Neuronal stem cell (in vitro differentiated cells): ENCODE results near the gene KDSR.
A peak's percentile ranks its signal among the peaks of the same experiment; 100 is the strongest.

Source experiments
- DNase-seq: peaks from one replicate; pipeline ENCODE4 v3.0.0-alpha.2; 2013; ENCODE audit warnings: low spot score
- H2AFZ ChIP-seq: one replicate; pipeline ENCODE4 v1.6.1; 2013; ENCODE audit warnings: mild to moderate bottlenecking, low read length, inconsistent platforms
- H2AK5ac ChIP-seq: 2 replicates; pipeline ENCODE4 v1.6.1; 2013; ENCODE audit warnings: low read depth, mild to moderate bottlenecking, inconsistent platforms, low read length, moderate library complexity, mixed read lengths
- H2BK120ac ChIP-seq: 2 replicates; pipeline ENCODE4 v1.6.1; 2013; ENCODE audit warnings: low read depth, mild to moderate bottlenecking, inconsistent platforms, low read length, moderate library complexity, mixed read lengths
- H2BK12ac ChIP-seq: one replicate; pipeline ENCODE4 v1.6.1; 2013; ENCODE audit warnings: low read length, inconsistent platforms
- H2BK15ac ChIP-seq: 2 replicates; pipeline ENCODE4 v1.6.1; 2013; ENCODE audit warnings: mild to moderate bottlenecking, low read length, inconsistent platforms, mixed read lengths
- H2BK5ac ChIP-seq: one replicate; pipeline ENCODE4 v1.6.1; 2013; ENCODE audit warnings: inconsistent platforms, mild to moderate bottlenecking, low read length, moderate library complexity
- H3K14ac ChIP-seq: one replicate; pipeline ENCODE4 v1.6.1; 2013; ENCODE audit warnings: low read length, inconsistent platforms
- H3K18ac ChIP-seq: 2 replicates; pipeline ENCODE4 v1.6.1; 2013; ENCODE audit warnings: low read length, inconsistent platforms
- H3K23ac ChIP-seq: 2 replicates; pipeline ENCODE4 v1.6.1; 2013; ENCODE audit warnings: low read depth, mild to moderate bottlenecking, mixed read lengths, low read length, inconsistent platforms; ENCODE audit not compliant: poor library complexity
- H3K27ac ChIP-seq: replicated peaks from 3 replicates; pipeline ENCODE4 v1.5.1; 2013; ENCODE audit warnings: low read length, inconsistent platforms
- H3K27me3 ChIP-seq, 3 experiments: 2 replicates each; pipeline ENCODE4 v1.6.1; 2013; ENCODE audit warnings: low read length in 3 of 3, mild to moderate bottlenecking in 2 of 3, inconsistent platforms in 1 of 3, low read depth in 1 of 3, mixed read lengths in 1 of 3, moderate library complexity in 1 of 3; ENCODE audit not compliant: control insufficient read depth in 3 of 3, insufficient read depth in 3 of 3
- H3K36me3 ChIP-seq, 2 donors: replicated peaks in 1 of 2; 2 replicates each; pipeline ENCODE4 v1.6.1; 2013; ENCODE audit warnings: low read length in 2 of 2; ENCODE audit not compliant: control insufficient read depth in 2 of 2, insufficient read depth in 2 of 2
- H3K4ac ChIP-seq: 2 replicates; pipeline ENCODE4 v1.6.1; 2013; ENCODE audit warnings: inconsistent platforms, mild to moderate bottlenecking, low read length, moderate library complexity
- H3K4me1 ChIP-seq, 2 donors: 1 replicate in 1 of 2; 2 replicates in 1 of 2; pipeline ENCODE4 v1.6.1; 2013; ENCODE audit warnings: low read length in 2 of 2, low read depth in 1 of 2; ENCODE audit not compliant: control insufficient read depth in 2 of 2, insufficient read depth in 1 of 2
- H3K4me2 ChIP-seq: one replicate; pipeline ENCODE4 v1.6.1; 2013; ENCODE audit warnings: mild to moderate bottlenecking, low read length, inconsistent platforms; ENCODE audit not compliant: insufficient read depth, poor library complexity, severe bottlenecking
- H3K4me3 ChIP-seq, 2 donors: 2 replicates each; pipeline ENCODE4 v1.5.1; 2013; ENCODE audit warnings: low read length in 2 of 2, mild to moderate bottlenecking in 2 of 2, inconsistent platforms in 1 of 2, moderate library complexity in 1 of 2
- H3K79me1 ChIP-seq: one replicate; pipeline ENCODE4 v1.6.1; 2013; ENCODE audit warnings: low read depth, mild to moderate bottlenecking, inconsistent platforms, low read length, moderate library complexity
- H3K9ac ChIP-seq: one replicate; pipeline ENCODE4 v1.6.1; 2013; ENCODE audit warnings: mild to moderate bottlenecking, low read depth, low read length, inconsistent platforms; ENCODE audit not compliant: poor library complexity
- H3K9me3 ChIP-seq, 2 donors: replicated peaks in 1 of 2; 2 replicates each; pipeline versions ENCODE3 to v1.6.1; 2013; ENCODE audit warnings: low read length in 2 of 2, mild to moderate bottlenecking in 2 of 2, inconsistent platforms in 1 of 2, low read depth in 1 of 2, mixed read lengths in 1 of 2, moderate library complexity in 1 of 2; ENCODE audit not compliant: control insufficient read depth in 2 of 2, insufficient read depth in 1 of 2
- H4K8ac ChIP-seq: one replicate; pipeline ENCODE4 v1.6.1; 2013; ENCODE audit warnings: low read depth, mild to moderate bottlenecking, inconsistent platforms, low read length, moderate library complexity
- H4K91ac ChIP-seq: one replicate; pipeline ENCODE4 v1.6.1; 2013; ENCODE audit warnings: low read length, low read depth, mild to moderate bottlenecking, inconsistent platforms; ENCODE audit not compliant: poor library complexity
- WGBS, 2 donors: extraction: QIAGEN DNeasy Blood & Tissue Kit; methylation state at CpG; one replicate each; pipeline ENCODE4 v1.1.7; 2013; ENCODE audit warnings: missing lambda C conversion rate in 2 of 2, mixed read lengths in 1 of 2; ENCODE audit not compliant: insufficient read length in 2 of 2, insufficient replicate concordance in 1 of 2; ENCODE audit errors: extremely low coverage in 2 of 2; 5-methylcytosine and 5-hydroxymethylcytosine counted together

The KDSR gene

GRCh38 chr18:63339920-63340484 is 27.0 kb downstream of the KDSR start:
- H3K4me2 ChIP-seq: no peak overlapping the region
- H3K18ac ChIP-seq: no peak overlapping the region
- no peaks in the 10 kb centered on the region for H3K27me3 ChIP-seq
- H4K91ac ChIP-seq: no peak overlapping the region
- H3K4me3 ChIP-seq: no peak overlapping the region
- H2BK5ac ChIP-seq: no peak overlapping the region
- H2AFZ ChIP-seq: no peak overlapping the region
- no peak overlapping the region for H3K9ac ChIP-seq
- no peak overlapping the region for H4K8ac ChIP-seq
- H3K23ac ChIP-seq: no peak overlapping the region
- H3K36me3 ChIP-seq: peaks cover 21 to 96% of the 10 kb centered on the region in 2 donors
- H2BK120ac ChIP-seq: no peak overlapping the region
- H3K4me1 ChIP-seq: no peaks in the 10 kb centered on the region
- no CpG with 5 or more reads among the region's 4 CpGs for WGBS, 2 donors
- H3K9me3 ChIP-seq: no peaks in the 10 kb centered on the region
- H2BK15ac ChIP-seq: no peak overlapping the region
- no peak overlapping the region for H3K27ac ChIP-seq
- H3K79me1 ChIP-seq: no peaks in the 10 kb centered on the region
- no peak overlapping the region for H2BK12ac ChIP-seq
- no peak overlapping the region for H2AK5ac ChIP-seq
- DNase-seq: peak; percentile 59
- no peak overlapping the region for H3K14ac ChIP-seq
- no peak overlapping the region for H3K4ac ChIP-seq

DNA sequence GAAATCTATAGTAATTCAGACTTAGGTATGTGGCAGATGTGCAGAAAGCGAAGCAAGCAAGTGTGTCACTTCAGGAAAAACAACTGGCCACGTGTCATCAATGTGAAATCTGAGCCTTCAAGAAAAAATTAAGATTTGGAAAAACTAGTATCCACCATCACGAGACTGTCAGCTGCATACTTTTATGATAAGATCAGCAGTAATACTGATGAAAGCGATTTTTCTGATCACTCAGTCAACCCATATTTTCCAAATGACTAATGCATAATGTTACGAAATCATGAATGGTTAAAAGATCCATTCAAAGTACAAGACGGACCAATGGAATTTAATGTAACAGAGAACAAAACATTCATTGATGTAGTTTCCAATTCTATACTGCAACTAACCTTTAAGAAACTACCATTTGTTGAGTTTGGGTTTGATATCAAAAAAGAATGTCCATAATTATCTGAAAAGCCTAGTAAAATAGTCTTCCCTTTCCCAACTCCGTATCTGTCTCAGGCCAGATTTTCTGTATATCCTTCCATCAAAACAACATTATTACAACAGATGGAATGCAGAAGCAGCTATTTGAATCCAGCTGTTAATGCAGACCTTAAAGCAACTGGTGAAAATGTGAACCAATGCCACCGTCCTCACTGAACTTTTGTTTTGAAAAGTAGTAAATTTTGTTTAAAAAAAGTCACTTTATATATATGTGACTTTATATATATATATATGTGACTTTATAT is 30.5 kb downstream of the KDSR start:
- H2BK5ac ChIP-seq: no peak overlapping the region
- no peak overlapping the region for H3K4me3 ChIP-seq
- DNase-seq: no peak
- H2AFZ ChIP-seq: no peak overlapping the region
- H2BK120ac ChIP-seq: no peak overlapping the region
- no peaks in the 10 kb centered on the region for H3K79me1 ChIP-seq
- no peaks in the 10 kb centered on the region for H3K4me1 ChIP-seq
- no peak overlapping the region for H3K4ac ChIP-seq
- no peak overlapping the region for H2BK15ac ChIP-seq
- no peak overlapping the region for H3K4me2 ChIP-seq
- H4K91ac ChIP-seq: no peak overlapping the region
- no peak overlapping the region for H3K9ac ChIP-seq
- H3K18ac ChIP-seq: no peak overlapping the region
- H3K27ac ChIP-seq: no peak overlapping the region
- H3K36me3 ChIP-seq: peaks cover 16 to 95% of the 10 kb centered on the region in 2 donors
- no peak overlapping the region for H3K23ac ChIP-seq
- H2BK12ac ChIP-seq: no peak overlapping the region
- H2AK5ac ChIP-seq: no peak overlapping the region
- no peak overlapping the region for H3K14ac ChIP-seq
- H4K8ac ChIP-seq: no peak overlapping the region
- H3K9me3 ChIP-seq: no peaks in the 10 kb centered on the region
- no CpG with 5 or more reads among the region's 8 CpGs for WGBS, 2 donors
- no peaks in the 10 kb centered on the region for H3K27me3 ChIP-seq

DNA sequence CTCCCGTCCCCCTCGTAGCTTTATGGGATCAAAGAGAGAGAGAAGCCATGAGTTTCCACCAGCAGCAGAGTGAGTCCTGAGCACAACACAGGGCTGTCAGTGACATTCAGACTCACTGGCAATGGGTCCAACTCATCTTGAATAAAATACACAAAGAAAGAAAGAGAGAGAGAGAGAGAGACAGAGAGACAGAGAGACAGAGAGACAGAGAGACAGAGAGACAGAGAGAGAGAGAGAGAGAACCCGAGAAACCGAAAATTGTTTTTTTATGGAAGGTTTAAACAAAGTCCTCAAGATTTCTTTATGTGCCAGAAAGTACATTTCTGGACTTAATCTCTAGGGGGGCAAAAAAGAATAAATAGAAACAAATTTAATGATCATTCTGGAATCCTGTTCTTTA is 35.9 kb downstream of the KDSR start:
- no peaks in the 10 kb centered on the region for H3K79me1 ChIP-seq
- no peak overlapping the region for H3K4ac ChIP-seq
- H2AFZ ChIP-seq: no peak overlapping the region
- no peak for DNase-seq
- H3K4me2 ChIP-seq: no peak overlapping the region
- no peak overlapping the region for H2BK12ac ChIP-seq
- H3K4me3 ChIP-seq: no peak overlapping the region
- no peak overlapping the region for H4K8ac ChIP-seq
- H3K23ac ChIP-seq: no peak overlapping the region
- no peaks in the 10 kb centered on the region for H3K9me3 ChIP-seq
- peaks cover 9 to 68% of the 10 kb centered on the region in 2 donors for H3K36me3 ChIP-seq
- no peak overlapping the region for H2BK120ac ChIP-seq
- H3K9ac ChIP-seq: no peak overlapping the region
- no peaks in the 10 kb centered on the region for H3K4me1 ChIP-seq
- H3K14ac ChIP-seq: no peak overlapping the region
- H4K91ac ChIP-seq: no peak overlapping the region
- no CpG with 5 or more reads among the region's 4 CpGs for WGBS, 2 donors
- no peak overlapping the region for H3K18ac ChIP-seq
- H3K27ac ChIP-seq: no peak overlapping the region
- H2BK15ac ChIP-seq: no peak overlapping the region
- no peaks in the 10 kb centered on the region for H3K27me3 ChIP-seq
- no peak overlapping the region for H2BK5ac ChIP-seq
- H2AK5ac ChIP-seq: no peak overlapping the region

GRCh38 chr18:63329431-63330145 is 37.4 kb downstream of the KDSR start:
- Histone ChIP-seq H2AK5ac (no peak overlapping the region), H2BK15ac (no peak overlapping the region), H3K4me1 (no peaks in the 10 kb centered on the region), H3K9me3 (no peaks in the 10 kb centered on the region), H3K27ac (no peak overlapping the region), H2BK5ac (no peak overlapping the region), H3K79me1 (no peaks in the 10 kb centered on the region), H4K8ac (no peak overlapping the region), H3K9ac (no peak overlapping the region), H3K27me3 (no peaks in the 10 kb centered on the region), H3K36me3 (peaks cover 4 to 54% of the 10 kb centered on the region in 2 donors), H3K4me3 (no peak overlapping the region), H2BK120ac (no peak overlapping the region), H3K4ac (no peak overlapping the region), H3K14ac (no peak overlapping the region), H2AFZ (no peak overlapping the region), H3K23ac (no peak overlapping the region), H3K18ac (no peak overlapping the region), H4K91ac (no peak overlapping the region), H2BK12ac (no peak overlapping the region), H3K4me2 (no peak overlapping the region)
- no CpG with 5 or more reads among the region's 7 CpGs for WGBS, 2 donors
- DNase-seq: no peak
